AG10803 (cell line): ENCODE data around the gene TP63.
"Not testable (repeated sequence)": the region's sequence is repeated elsewhere in the genome, so short reads cannot be mapped to it uniquely, and the experiment has no call there.

Experiments used
- DNase-seq: peaks from one replicate; pipeline ENCODE4 v3.0.0; 2010; ENCODE audit warnings: low read depth
- H3K4me3 ChIP-seq: 2 replicates; pipeline ENCODE4 v1.5.1; 2011; ENCODE audit warnings: mild to moderate bottlenecking, low read length, control low read depth
- TF ChIP-seq, protein P1 (sequence below): conservative IDR thresholded peaks from 2 replicates; pipeline ENCODE4 v1.5.1; 2011; ENCODE audit warnings: mild to moderate bottlenecking, low read length, control low read depth, inconsistent platforms

TP63 gene

DNA sequence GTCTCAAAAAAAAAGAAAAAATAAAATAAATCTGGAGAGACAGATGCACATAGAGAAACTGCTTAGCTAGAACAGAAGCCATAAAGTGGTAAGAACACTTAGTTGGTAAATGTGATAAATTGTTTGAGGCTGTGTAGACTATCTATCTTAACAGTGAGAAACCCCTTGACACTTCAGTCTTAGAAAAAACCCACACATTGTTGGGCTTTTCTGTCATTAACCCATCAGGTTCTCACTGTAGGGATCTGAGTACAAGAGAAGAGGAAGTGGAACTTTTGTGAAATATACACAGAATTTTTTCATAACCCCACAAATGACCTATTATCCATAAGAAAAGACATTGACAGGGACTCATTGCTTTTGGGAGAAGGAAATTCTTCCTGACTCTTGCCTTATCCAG lies 24.4 kb downstream of the TP63 start:
- TF ChIP-seq, protein P1, sequence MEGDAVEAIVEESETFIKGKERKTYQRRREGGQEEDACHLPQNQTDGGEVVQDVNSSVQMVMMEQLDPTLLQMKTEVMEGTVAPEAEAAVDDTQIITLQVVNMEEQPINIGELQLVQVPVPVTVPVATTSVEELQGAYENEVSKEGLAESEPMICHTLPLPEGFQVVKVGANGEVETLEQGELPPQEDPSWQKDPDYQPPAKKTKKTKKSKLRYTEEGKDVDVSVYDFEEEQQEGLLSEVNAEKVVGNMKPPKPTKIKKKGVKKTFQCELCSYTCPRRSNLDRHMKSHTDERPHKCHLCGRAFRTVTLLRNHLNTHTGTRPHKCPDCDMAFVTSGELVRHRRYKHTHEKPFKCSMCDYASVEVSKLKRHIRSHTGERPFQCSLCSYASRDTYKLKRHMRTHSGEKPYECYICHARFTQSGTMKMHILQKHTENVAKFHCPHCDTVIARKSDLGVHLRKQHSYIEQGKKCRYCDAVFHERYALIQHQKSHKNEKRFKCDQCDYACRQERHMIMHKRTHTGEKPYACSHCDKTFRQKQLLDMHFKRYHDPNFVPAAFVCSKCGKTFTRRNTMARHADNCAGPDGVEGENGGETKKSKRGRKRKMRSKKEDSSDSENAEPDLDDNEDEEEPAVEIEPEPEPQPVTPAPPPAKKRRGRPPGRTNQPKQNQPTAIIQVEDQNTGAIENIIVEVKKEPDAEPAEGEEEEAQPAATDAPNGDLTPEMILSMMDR = no peak
- DNase-seq = no peak

DNA sequence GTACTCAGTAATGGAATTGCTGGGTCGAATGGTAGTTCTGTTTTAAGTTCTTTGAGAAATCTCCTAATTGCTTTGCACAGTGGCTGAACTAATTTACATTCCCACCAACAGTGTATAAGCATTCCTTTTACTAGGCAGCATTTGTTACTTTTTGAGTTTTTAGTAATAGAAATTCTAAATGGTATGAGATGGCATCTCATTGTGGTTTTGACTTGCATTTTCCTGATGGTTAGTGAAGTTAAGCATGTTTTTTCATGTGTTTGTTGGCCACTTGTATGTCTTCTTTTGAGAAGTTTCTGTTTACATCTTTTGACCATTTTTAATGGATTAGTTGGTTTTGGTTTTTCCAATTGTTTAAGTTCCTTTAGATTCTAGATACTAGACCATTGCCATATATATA lies 28.4 kb downstream of the TP63 start:
- peak; percentile 47 for DNase-seq
- TF ChIP-seq, protein P1 = no peak
- H3K4me3 ChIP-seq = no peak overlapping the region

More for the DNA sequence above, 24.4 kb downstream of the TP63 start:
- H3K4me3 ChIP-seq = no peak overlapping the region

DNA sequence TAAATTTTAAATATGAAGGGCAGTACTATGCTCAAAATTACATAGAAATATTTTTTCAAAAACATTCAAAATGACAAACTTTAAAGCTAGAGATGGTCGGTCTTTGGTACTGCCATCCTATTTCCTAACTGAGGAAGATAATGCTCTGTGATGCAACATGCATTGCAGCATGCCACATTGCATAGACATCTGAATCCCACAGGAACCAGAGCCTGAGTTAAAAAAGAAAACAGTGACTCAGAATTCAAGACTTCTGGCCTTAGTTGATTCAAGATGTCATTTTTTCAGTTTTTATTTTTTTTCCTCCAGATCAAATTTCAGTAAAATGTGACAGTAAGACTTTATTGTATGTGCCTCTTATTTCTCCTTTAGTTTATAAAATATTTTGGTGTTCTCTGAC lies 33.1 kb downstream of the TP63 start:
- TF ChIP-seq, protein P1 = no peak
- H3K4me3 ChIP-seq = no peak overlapping the region
- DNase-seq = peak; percentile 95

DNA sequence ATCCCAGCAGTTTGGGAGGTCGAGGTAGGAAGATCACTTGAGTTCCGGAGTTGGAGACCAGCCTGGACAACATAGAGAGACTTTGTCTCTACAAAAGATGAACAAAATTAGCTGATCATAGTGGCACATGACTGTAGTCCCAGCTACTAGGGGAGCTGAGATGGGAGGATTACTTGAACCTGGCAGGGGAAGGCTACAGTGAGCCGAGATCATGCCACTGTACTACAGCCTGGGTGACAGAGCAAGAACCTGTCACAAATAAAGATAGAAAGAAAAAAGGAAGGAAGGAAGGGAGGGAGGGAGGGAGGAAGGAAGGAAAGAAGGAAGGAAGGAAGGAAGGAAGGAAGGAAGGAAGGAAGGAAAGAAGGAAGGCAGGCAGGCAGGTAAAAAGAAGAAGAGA lies 41.2 kb downstream of the TP63 start:
- not testable (repeated sequence) for DNase-seq, H3K4me3 ChIP-seq

DNA sequence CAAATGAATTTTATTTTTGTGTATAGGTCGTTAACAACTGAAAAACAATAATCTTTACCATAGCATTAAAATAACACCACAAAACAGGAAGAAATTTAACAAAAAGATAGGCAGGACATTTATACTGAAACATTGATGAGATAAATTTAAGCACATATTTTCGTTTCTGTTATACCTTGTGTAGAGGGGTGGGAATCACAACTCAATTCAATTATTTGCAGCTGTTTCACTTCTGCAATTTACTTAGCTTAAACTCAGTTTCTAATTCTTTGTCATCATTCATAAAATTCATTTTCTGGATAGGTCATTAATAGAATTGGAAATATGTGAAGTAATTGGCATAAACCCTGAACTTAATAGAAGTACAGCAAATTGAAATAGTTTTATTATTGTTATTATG lies 42.3 kb downstream of the TP63 start:
- no peak overlapping the region for H3K4me3 ChIP-seq
- no peak for DNase-seq
- TF ChIP-seq, protein P1 = no peak

DNA sequence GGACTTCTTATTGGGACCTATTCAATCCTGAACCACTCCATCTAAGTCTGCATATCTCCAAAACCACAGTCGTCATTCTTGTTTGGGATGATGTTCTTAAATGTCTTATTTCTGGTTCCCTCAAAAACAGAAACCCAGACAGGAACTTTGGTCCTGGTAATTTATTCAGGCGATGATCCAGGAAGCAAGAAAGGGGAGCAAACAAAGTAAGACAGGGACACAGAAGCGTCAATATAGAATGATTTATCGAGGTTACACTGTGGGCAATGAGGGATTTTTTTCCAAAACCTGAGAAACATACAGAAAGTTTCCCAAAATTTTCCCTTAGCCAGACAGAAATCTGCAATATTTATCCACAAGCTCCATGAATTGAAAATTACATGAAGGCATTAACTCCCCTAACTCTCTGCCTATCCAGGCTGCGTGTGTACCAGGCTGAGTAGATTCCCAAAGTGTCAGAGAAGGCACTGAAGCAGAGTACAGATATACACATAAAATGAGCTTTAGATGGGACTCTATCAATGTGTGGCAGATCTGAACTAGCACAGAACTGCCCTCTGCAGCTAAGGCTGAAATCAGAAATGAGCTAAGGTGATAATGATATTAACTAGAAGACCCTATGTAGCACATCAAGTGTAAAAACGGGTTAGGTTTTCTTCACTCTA lies 43.2 kb downstream of the TP63 start:
- H3K4me3 ChIP-seq = no peak overlapping the region
- TF ChIP-seq, protein P1 = no peak
- no peak for DNase-seq

DNA sequence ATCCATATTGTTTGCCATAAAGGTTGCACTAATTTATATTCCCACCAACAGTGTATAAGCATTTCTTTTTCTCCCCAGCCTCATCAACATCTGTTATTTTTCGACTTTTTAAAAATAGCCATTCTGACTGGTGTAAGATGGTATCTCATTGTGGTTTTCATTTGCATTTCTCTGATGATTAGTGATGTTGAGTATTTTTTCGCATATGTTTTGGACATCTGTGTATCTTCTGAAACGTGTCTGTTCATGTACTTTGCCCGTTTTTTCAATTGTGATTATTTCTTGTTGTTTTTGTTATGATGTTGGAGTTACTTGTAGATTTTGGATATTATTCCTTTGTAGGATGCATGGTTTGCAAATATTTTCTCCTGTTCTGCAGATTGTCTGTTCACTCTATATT lies 46.5 kb downstream of the TP63 start:
- H3K4me3 ChIP-seq = no peak overlapping the region
- DNase-seq = peak; percentile 50
- TF ChIP-seq, protein P1 = no peak
